GM12874 (cell line): ENCODE measurements around the gene FAM53B.

Source experiments
- CTCF ChIP-seq: IDR thresholded peaks from 2 replicates; pipeline ENCODE4 v1.5.1; 2011; ENCODE audit warnings: low read depth, mild to moderate bottlenecking, control low read depth, low read length, moderate library complexity; ENCODE audit not compliant: insufficient read depth

FAM53B gene

GRCh38 chr10:124594240-124594639 is 149.9 kb downstream of the FAM53B start:
- TF ChIP-seq CTCF = no peak

GRCh38 chr10:124593431-124593985 is 150.7 kb downstream of the FAM53B start:
- no peak for TF ChIP-seq CTCF

- no peak for TF ChIP-seq CTCF
Observed at GRCh38 chr10:124592736-124593430, 151.3 kb downstream of the FAM53B start.

GRCh38 chr10:124592101-124592500 is 152.1 kb downstream of the FAM53B start:
- TF ChIP-seq CTCF = no peak

- TF ChIP-seq CTCF = no peak
Observed at GRCh38 chr10:124591123-124591495, 153.1 kb downstream of the FAM53B start.

- TF ChIP-seq CTCF = no peak
Observed at GRCh38 chr10:124590216-124591122, 153.7 kb downstream of the FAM53B start.

- no peak for TF ChIP-seq CTCF
Observed at GRCh38 chr10:124589491-124590041, 154.6 kb downstream of the FAM53B start.
